Activated CD4-positive, alpha-beta memory T cell treated with anti-CD3 and anti-CD28 coated beads, Interleukin-2, amount 10 ng/mL, durations not matched to agents 7 days and 5 days (primary cell): ENCODE data around the gene ACSL3. TPM values are rescaled to one million over a fixed set of nuclear protein-coding genes. Genes with fewer than 3 reads are reported as not detected.
A peak's percentile ranks its signal among the peaks of the same experiment; 100 is the strongest.

ENCODE experiments used
- CTCF ChIA-PET: fragments of 350-600 bp; sonication (Branson Sonifier 250); formaldehyde crosslinking; loops from one replicate; lab custom pipeline; 2021; ENCODE audit warnings: antibody characterized with exemption, inconsistent platforms; lab: Charles Lee
- POLR2A ChIA-PET: fragments of 350-600 bp; sonication (Branson Sonifier 250); formaldehyde crosslinking; loops from one replicate; lab custom pipeline; 2021; ENCODE audit warnings: antibody characterized with exemption; lab: Charles Lee
- DNase-seq: peaks from one replicate; pipeline ENCODE4 v3.0.0-alpha.2; 2020
- H3K27ac Mint-ChIP-seq: one replicate; pipeline ENCODE4 v1.8.0; 2021; ENCODE audit warnings: mild to moderate bottlenecking, mixed read lengths
- H3K27me3 Mint-ChIP-seq: one replicate; pipeline ENCODE4 v1.8.0; 2021; ENCODE audit warnings: mixed read lengths
- H3K36me3 Mint-ChIP-seq: one replicate; pipeline ENCODE4 v1.8.0; 2021; ENCODE audit warnings: low read depth, mixed read lengths
- H3K4me1 Mint-ChIP-seq: one replicate; pipeline ENCODE4 v1.8.0; 2021; ENCODE audit warnings: mixed read lengths
- H3K4me3 Mint-ChIP-seq: one replicate; pipeline ENCODE4 v1.8.0; 2021; ENCODE audit warnings: mild to moderate bottlenecking, mixed read lengths
- H3K9me3 Mint-ChIP-seq: one replicate; pipeline ENCODE4 v1.8.0; 2021; ENCODE audit warnings: mixed read lengths
- total RNA-seq, 2 experiments: library from RNA; stranded (reverse); gene quantifications; one replicate each; pipeline ENCODE4 v1.2.3, GENCODE V29; 2021

The ACSL3 gene
- total RNA-seq, 2 experiments from 2014 or later, result 49.5 to 57.2 TPM

- H3K4me3 Mint-ChIP-seq, result no peak overlapping the region
- DNase-seq, result no peak
- H3K9me3 Mint-ChIP-seq, result no peaks in the 10 kb centered on the region
- H3K27me3 Mint-ChIP-seq, result no peaks in the 10 kb centered on the region
- H3K36me3 Mint-ChIP-seq, result peaks cover 37% of the 10 kb centered on the region
- POLR2A ChIA-PET, result no interaction called here
- CTCF ChIA-PET, result interaction anchor here (0.8 to 2.8 kb wide), 3 partner anchors 12 to 15 kb away, joined by 3 to 13 read pairs (median 5); no protein-coding TSS in a partner anchor
- H3K4me1 Mint-ChIP-seq, result no peaks in the 10 kb centered on the region
- H3K27ac Mint-ChIP-seq, result no peak overlapping the region
Observed at GRCh38 chr2:222927600-222927999, 66.8 kb downstream of the ACSL3 start.

GRCh38 chr2:222928335-222928734 is 67.5 kb downstream of the ACSL3 start:
- no peak for DNase-seq
- ChIA-PET CTCF (interaction anchor here (0.6 to 2.8 kb wide), 3 partner anchors 11 to 235 kb away, joined by 3 to 13 read pairs (median 3); no protein-coding TSS in a partner anchor), POLR2A (no interaction called here)
- H3K27ac Mint-ChIP-seq, result no peak overlapping the region
- H3K36me3 Mint-ChIP-seq, result peaks cover 38% of the 10 kb centered on the region
- no peak overlapping the region for H3K4me3 Mint-ChIP-seq
- no peaks in the 10 kb centered on the region for H3K9me3 Mint-ChIP-seq
- H3K4me1 Mint-ChIP-seq, result no peaks in the 10 kb centered on the region
- no peaks in the 10 kb centered on the region for H3K27me3 Mint-ChIP-seq

- peaks cover 43% of the 10 kb centered on the region for H3K36me3 Mint-ChIP-seq
- H3K4me1 Mint-ChIP-seq, result no peaks in the 10 kb centered on the region
- H3K4me3 Mint-ChIP-seq, result no peak overlapping the region
- H3K27ac Mint-ChIP-seq, result no peak overlapping the region
- ChIA-PET CTCF (interaction anchor here (0.6 to 2.5 kb wide), 5 partner anchors 8 to 223 kb away, joined by 3 to 9 read pairs (median 4); no protein-coding TSS in a partner anchor), POLR2A (no interaction called here)
- no peaks in the 10 kb centered on the region for H3K27me3 Mint-ChIP-seq
- H3K9me3 Mint-ChIP-seq, result no peaks in the 10 kb centered on the region
- DNase-seq, result no peak
Observed at GRCh38 chr2:222930862-222931261, 70.0 kb downstream of the ACSL3 start.

- H3K27me3 Mint-ChIP-seq, result no peaks in the 10 kb centered on the region
- no peak overlapping the region for H3K27ac Mint-ChIP-seq
- CTCF ChIA-PET, result interaction anchor here (0.6 to 2.5 kb wide), 4 partner anchors 8 to 227 kb away, joined by 3 to 9 read pairs (median 4); no protein-coding TSS in a partner anchor
- peaks cover 47% of the 10 kb centered on the region for H3K36me3 Mint-ChIP-seq
- H3K4me3 Mint-ChIP-seq, result no peak overlapping the region
- no peaks in the 10 kb centered on the region for H3K4me1 Mint-ChIP-seq
- no peak for DNase-seq
- peaks cover 2% of the 10 kb centered on the region for H3K9me3 Mint-ChIP-seq
- POLR2A ChIA-PET, result no interaction called here
Observed at GRCh38 chr2:222931659-222932058, 70.8 kb downstream of the ACSL3 start.

GRCh38 chr2:222933458-222933857 is 72.6 kb downstream of the ACSL3 start:
- no peak for DNase-seq
- Mint-ChIP-seq H3K27me3 (no peaks in the 10 kb centered on the region), H3K9me3 (peaks cover 2% of the 10 kb centered on the region), H3K4me3 (no peak overlapping the region), H3K27ac (no peak overlapping the region), H3K36me3 (peaks cover 52% of the 10 kb centered on the region), H3K4me1 (no peaks in the 10 kb centered on the region)
- CTCF ChIA-PET, result no interaction called here
- POLR2A ChIA-PET, result no interaction called here

- Mint-ChIP-seq H3K9me3 (peaks cover 2% of the 10 kb centered on the region), H3K27me3 (no peaks in the 10 kb centered on the region), H3K27ac (no peak overlapping the region), H3K4me3 (no peak overlapping the region), H3K4me1 (peaks cover 3% of the 10 kb centered on the region), H3K36me3 (peaks cover 51% of the 10 kb centered on the region)
- no peak for DNase-seq
- CTCF ChIA-PET, result no interaction called here
- POLR2A ChIA-PET, result no interaction called here
Observed at GRCh38 chr2:222935688-222936298, 75.0 kb downstream of the ACSL3 start.

- Mint-ChIP-seq H3K4me1 (peaks cover 3% of the 10 kb centered on the region), H3K27me3 (no peaks in the 10 kb centered on the region), H3K9me3 (peaks cover 2% of the 10 kb centered on the region), H3K36me3 (peaks cover 43% of the 10 kb centered on the region), H3K27ac (no peak overlapping the region), H3K4me3 (no peak overlapping the region)
- ChIA-PET CTCF (no interaction called here), POLR2A (no interaction called here)
- no peak for DNase-seq
Observed at GRCh38 chr2:222936705-222937104, 75.9 kb downstream of the ACSL3 start.

GRCh38 chr2:222938327-222938726 is 77.5 kb downstream of the ACSL3 start:
- POLR2A ChIA-PET, result no interaction called here
- Mint-ChIP-seq H3K4me1 (peaks cover 4% of the 10 kb centered on the region), H3K36me3 (peaks cover 36% of the 10 kb centered on the region), H3K27me3 (no peaks in the 10 kb centered on the region), H3K27ac (no peak overlapping the region), H3K9me3 (peaks cover 2% of the 10 kb centered on the region), H3K4me3 (no peak overlapping the region)
- no peak for DNase-seq
- CTCF ChIA-PET, result interaction anchor here (1.2 to 3.4 kb wide), 12 partner anchors 8 to 237 kb away, joined by 3 to 34 read pairs (median 10); no protein-coding TSS in a partner anchor

GRCh38 chr2:222939208-222939856 is 78.5 kb downstream of the ACSL3 start:
- no peak overlapping the region for H3K27ac Mint-ChIP-seq
- POLR2A ChIA-PET, result interaction anchor here (0.8 kb wide), 1 partner anchor 16 kb away, joined by 3 read pairs; no protein-coding TSS in a partner anchor
- H3K36me3 Mint-ChIP-seq, result peaks cover 31% of the 10 kb centered on the region
- H3K4me3 Mint-ChIP-seq, result no peak overlapping the region
- CTCF ChIA-PET, result interaction anchor here (0.6 to 3.4 kb wide), 27 partner anchors 9 to 278 kb away, joined by 3 to 34 read pairs (median 6); no protein-coding TSS in a partner anchor
- peaks cover 2% of the 10 kb centered on the region for H3K9me3 Mint-ChIP-seq
- H3K4me1 Mint-ChIP-seq, result peaks cover 7% of the 10 kb centered on the region
- no peaks in the 10 kb centered on the region for H3K27me3 Mint-ChIP-seq
- DNase-seq, result peak; percentile 73

GRCh38 chr2:222939979-222940378 is 79.1 kb downstream of the ACSL3 start:
- Mint-ChIP-seq H3K9me3 (peaks cover 2% of the 10 kb centered on the region), H3K27ac (no peak overlapping the region), H3K4me1 (peaks cover 7% of the 10 kb centered on the region), H3K27me3 (no peaks in the 10 kb centered on the region), H3K36me3 (peaks cover 25% of the 10 kb centered on the region), H3K4me3 (no peak overlapping the region)
- CTCF ChIA-PET, result interaction anchor here (1.1 to 3.4 kb wide), 8 partner anchors 8 to 249 kb away, joined by 4 to 34 read pairs (median 12); no protein-coding TSS in a partner anchor
- DNase-seq, result no peak
- POLR2A ChIA-PET, result no interaction called here

GRCh38 chr2:222941510-222942032 is 80.7 kb downstream of the ACSL3 start:
- H3K4me3 Mint-ChIP-seq, result no peak overlapping the region
- H3K27ac Mint-ChIP-seq, result no peak overlapping the region
- H3K4me1 Mint-ChIP-seq, result peaks cover 7% of the 10 kb centered on the region
- H3K27me3 Mint-ChIP-seq, result no peaks in the 10 kb centered on the region
- no peak for DNase-seq
- peaks cover 16% of the 10 kb centered on the region for H3K36me3 Mint-ChIP-seq
- peaks cover under 1% of the 10 kb centered on the region for H3K9me3 Mint-ChIP-seq
- CTCF ChIA-PET, result interaction anchor here (0.7 to 1.5 kb wide), 3 partner anchors 17 to 251 kb away, joined by 3 to 5 read pairs (median 4); no protein-coding TSS in a partner anchor
- POLR2A ChIA-PET, result no interaction called here

GRCh38 chr2:222942561-222942960 is 81.7 kb downstream of the ACSL3 start:
- no peaks in the 10 kb centered on the region for H3K27me3 Mint-ChIP-seq
- no peak overlapping the region for H3K27ac Mint-ChIP-seq
- no peak for DNase-seq
- no peaks in the 10 kb centered on the region for H3K9me3 Mint-ChIP-seq
- no peak overlapping the region for H3K4me3 Mint-ChIP-seq
- CTCF ChIA-PET, result interaction anchor here (0.6 kb wide), 1 partner anchor 145 kb away, joined by 3 read pairs; no protein-coding TSS in a partner anchor
- peaks cover 7% of the 10 kb centered on the region for H3K4me1 Mint-ChIP-seq
- POLR2A ChIA-PET, result no interaction called here
- peaks cover 8% of the 10 kb centered on the region for H3K36me3 Mint-ChIP-seq

GRCh38 chr2:222942977-222943376 is 82.1 kb downstream of the ACSL3 start:
- H3K36me3 Mint-ChIP-seq, result peaks cover 5% of the 10 kb centered on the region
- H3K4me3 Mint-ChIP-seq, result no peak overlapping the region

More at GRCh38 chr2:222942977-222943376, 82.1 kb downstream of the ACSL3 start:
- peaks cover 7% of the 10 kb centered on the region for H3K4me1 Mint-ChIP-seq
- ChIA-PET POLR2A (no interaction called here), CTCF (no interaction called here)
- H3K27me3 Mint-ChIP-seq, result no peaks in the 10 kb centered on the region
- no peaks in the 10 kb centered on the region for H3K9me3 Mint-ChIP-seq
- no peak overlapping the region for H3K27ac Mint-ChIP-seq
- DNase-seq, result no peak
